HepG2 (cell line): ENCODE measurements around the gene OR10A3. TPM values are rescaled to one million over a fixed set of nuclear protein-coding genes. Genes with fewer than 3 reads are reported as not detected.

Experiments
- ATAC-seq: fragments of 200-7000 bp; cut with Tn5 transposase; 3 replicates; pipeline ENCODE4 v1.9.1; 2020; ENCODE audit warnings: mild to moderate bottlenecking, moderate library complexity
- BruUV-seq: library from RNA; stranded (reverse); fragments of 400-500 nt; replicated peaks from 2 replicates; lab custom pipeline; 2021; lab: Mats Ljungman, UMichigan
- CTCF ChIA-PET: fragments of 300-600 bp; formaldehyde crosslinking; extraction: SDS; loops from one replicate; lab custom pipeline; 2021; ENCODE audit warnings: low total read pairs, inconsistent platforms, low intra/inter-chr PET ratio; lab: Yijun Ruan, JAX
- POLR2A ChIA-PET: fragments of 350-600 bp; sonication (Branson Sonifier 250); formaldehyde crosslinking; loops from one replicate; lab custom pipeline; 2020; ENCODE audit warnings: antibody characterized with exemption, inconsistent platforms; lab: Yijun Ruan, JAX
- DNase-seq: peaks from one replicate; pipeline ENCODE4 v3.0.0-alpha.2; 2015; ENCODE audit warnings: low spot score
- FAIRE-seq: peaks from 3 replicates; lab custom pipeline; 2011; peaks lifted over from hg19 to GRCh38; lab: Jason Lieb, UNC
- H2AFZ ChIP-seq: one replicate; pipeline ENCODE4 v1.6.1; 2011; ENCODE audit warnings: low read length, inconsistent platforms
- H3K27ac ChIP-seq: fragments of 300-600 bp; 3 replicates; pipeline ENCODE4 v1.8.0; 2011; ENCODE audit warnings: mixed run types, mild to moderate bottlenecking, mixed read lengths, low read length, inconsistent platforms; ENCODE audit not compliant: insufficient read depth; ENCODE audit errors: extremely low read length
- H3K27me3 ChIP-seq, 2 experiments: fragments of 200-600 bp in 1 of 2; 2 replicates in 1 of 2; 3 replicates in 1 of 2; pipeline versions ENCODE4 v1.6.0 to v1.8.0; 2011; ENCODE audit warnings: low read length in 2 of 2, mild to moderate bottlenecking in 2 of 2, moderate library complexity in 2 of 2, inconsistent platforms in 1 of 2; ENCODE audit not compliant: insufficient read depth in 2 of 2, control insufficient read depth in 1 of 2
- H3K36me3 ChIP-seq, 2 experiments: fragments of 200-600 bp in 1 of 2; replicated peaks in 1 of 2; 2 replicates in 1 of 2; 3 replicates in 1 of 2; pipeline versions ENCODE4 v1.5.1 to v1.8.0; 2011; ENCODE audit warnings: low read length in 2 of 2, inconsistent platforms in 1 of 2; ENCODE audit not compliant: insufficient read depth in 2 of 2, control insufficient read depth in 1 of 2
- H3K4me1 ChIP-seq: 2 replicates; pipeline ENCODE4 v1.5.1; 2012; ENCODE audit warnings: low read length, inconsistent platforms; ENCODE audit not compliant: insufficient read depth
- H3K4me2 ChIP-seq: 2 replicates; pipeline ENCODE4 v1.6.0; 2011; ENCODE audit warnings: low read depth, low read length, inconsistent platforms
- H3K4me3 ChIP-seq, 3 experiments: fragments of 200-600 bp in 1 of 3; sonication (generic), shearing (Covaris generic) in 1 of 3; replicated peaks in 1 of 3; 2 replicates each; pipeline ENCODE4 v1.5.1; 2011 to 2016; ENCODE audit warnings: low read length in 3 of 3, inconsistent platforms in 2 of 3, low read depth in 2 of 3, mild to moderate bottlenecking in 2 of 3, control low read depth in 1 of 3, mixed read lengths in 1 of 3; ENCODE audit not compliant: insufficient read depth in 1 of 3
- H3K79me2 ChIP-seq: one replicate; pipeline ENCODE4 v1.6.1; 2011; ENCODE audit warnings: low read length, inconsistent platforms; ENCODE audit not compliant: insufficient read depth
- H3K9ac ChIP-seq: 2 replicates; pipeline ENCODE4 v1.6.0; 2011; ENCODE audit warnings: mild to moderate bottlenecking, low read depth, low read length, inconsistent platforms; ENCODE audit not compliant: insufficient read depth
- H3K9me3 ChIP-seq: 2 replicates; pipeline ENCODE4 v1.5.1; 2012; ENCODE audit warnings: mild to moderate bottlenecking, low read length
- H4K20me1 ChIP-seq: 2 replicates; pipeline ENCODE4 v1.6.0; 2011; ENCODE audit warnings: inconsistent platforms, mild to moderate bottlenecking, low read length, moderate library complexity; ENCODE audit not compliant: insufficient read depth
- HMGXB4 ChIP-seq, 2 experiments: sonication (generic) in 1 of 2; formaldehyde crosslinking in 1 of 2; IDR thresholded peaks; 2 replicates each; pipeline versions ENCODE4 v1.4.0 to v1.6.1; 2018 to 2020; ENCODE audit warnings: missing genetic modification reagents in 2 of 2, borderline replicate concordance in 1 of 2, low read depth in 1 of 2, mild to moderate bottlenecking in 1 of 2, missing biosample characterization in 1 of 2
- ZNF276 ChIP-seq: sonication (generic); formaldehyde crosslinking; IDR thresholded peaks from 2 replicates; pipeline ENCODE4 v1.4.0; 2020; ENCODE audit warnings: mild to moderate bottlenecking, low read depth, missing genetic modification reagents
- ZNF503 ChIP-seq: sonication (generic); formaldehyde crosslinking; IDR thresholded peaks from 2 replicates; pipeline ENCODE4 v1.4.0; 2020; ENCODE audit warnings: missing genetic modification reagents
- WGBS: methylation state at CpG from one replicate; pipeline ENCODE4 v1.1.6; 2017; ENCODE audit warnings: low lambda C conversion rate; 5-methylcytosine and 5-hydroxymethylcytosine counted together
- in situ Hi-C: cut with HindIII; loops from 2 replicates; pipeline ENCODE4 v1.10.0; 2017; ENCODE audit warnings: low pct_unique_long_range_greater_than_20kb; ENCODE audit not compliant: extremely low pct_ligation_motif_present
- intact Hi-C: fragments of 100-400 bp; cut with micrococcal nuclease; formaldehyde crosslinking; loops from one replicate; pipeline ENCODE4 v1.10.0; 2022; ENCODE audit not compliant: unreplicated experiment
- polyA plus RNA-seq, 8 experiments: library from polyadenylated mRNA; depleted of rRNA in 3 of 8; stranded (reverse) in 7 of 8; unstranded in 1 of 8; fragments of >200 nt; fragmentation: Illumina TruSeq in 4 of 8; extraction: Trizol in 4 of 8; gene quantifications; 2 replicates each; pipeline versions ENCODE4 v1.2.1 to v1.2.3, GENCODE V29; 2011 to 2016; ENCODE audit warnings: low read depth in 4 of 8, missing spikeins in 1 of 8, mixed read lengths in 1 of 8; ENCODE audit not compliant: insufficient read depth in 1 of 8
- total RNA-seq, 5 experiments: library from RNA; depleted of rRNA; stranded (reverse); fragments of >200 nt; fragmentation: Illumina TruSeq; extraction: Trizol; gene quantifications; 2 replicates each; pipeline ENCODE4 v1.2.3, GENCODE V29; 2016; ENCODE audit warnings: low read depth in 1 of 5

OR10A3 gene
- total and polyA plus RNA-seq, 2 of the 13 experiments (the other 11 are each of a cell fraction or from before 2014, with no cell fraction given): not detected

- no peaks in the 10 kb centered on the region for H3K79me2 ChIP-seq
- in situ Hi-C loops (no loop called here), intact Hi-C loops (no loop called here)
- H3K27ac ChIP-seq: no peak overlapping the region
- H3K4me3 ChIP-seq: no peak overlapping the region
- ATAC-seq (no peak), FAIRE-seq (no peak), DNase-seq (no peak)
- no peaks in the 10 kb centered on the region for H3K9me3 ChIP-seq
- BruUV-seq: no TSS peak
- no peak overlapping the region for H3K9ac ChIP-seq
- no peaks in the 10 kb centered on the region for H4K20me1 ChIP-seq
- CTCF ChIA-PET: no interaction called here
- no peak overlapping the region for H3K4me2 ChIP-seq
- H2AFZ ChIP-seq: no peak overlapping the region
- 25% methylated on average over 2 of the region's 2 CpGs for WGBS
- H3K4me1 ChIP-seq: no peaks in the 10 kb centered on the region
- no peaks in the 10 kb centered on the region for H3K27me3 ChIP-seq
- H3K36me3 ChIP-seq: no peaks in the 10 kb centered on the region
- TF ChIP-seq ZNF276 (no peak), HMGXB4 (CRISPR knock-in tag; IDR thresholded peaks at IDR 0.05; ENCODE audit: borderline replicate concordance in 1 of 2, low read depth in 1 of 2) (no peak), ZNF503 (CRISPR knock-in tag) (no peak)
- POLR2A ChIA-PET: no interaction called here
These were observed 33.2 kb upstream of the OR10A3 start for GRCh38 chr11:7974668-7975067.
